Heart left ventricle (tissue), 16 donors: ENCODE data around the gene MCM5. TPM values are rescaled to one million over a fixed set of nuclear protein-coding genes. Genes with fewer than 3 reads are reported as not detected.
A peak's percentile ranks its signal among the peaks of the same experiment; 100 is the strongest.

Source experiments
- ATAC-seq, 4 donors: fragments of 200-7000 bp; cut with Tn5 transposase; one replicate each; pipeline ENCODE4 v1.9.1; 2020 to 2022; ENCODE audit warnings: moderate library complexity in 4 of 4, mild to moderate bottlenecking in 3 of 4, moderate number of reproducible peaks in 1 of 4
- DNase-seq, 5 donors: peaks; one replicate each; pipeline ENCODE4 v3.0.0-alpha.2; 2020
- H3K27ac ChIP-seq, 12 donors: fragments of 200-600 bp; sonication (generic) in 4 of 12; one replicate each; pipeline versions ENCODE4 v1.5.0 to v1.8.0; 2016 to 2022; ENCODE audit warnings: mild to moderate bottlenecking in 2 of 12
- H3K27me3 ChIP-seq, 9 donors: fragments of 200-600 bp; sonication (generic) in 2 of 9; one replicate each; pipeline versions ENCODE4 v1.5.1 to v1.8.0; 2016 to 2022; ENCODE audit warnings: mild to moderate bottlenecking in 3 of 9
- H3K36me3 ChIP-seq, 9 donors: fragments of 200-600 bp; sonication (generic) in 2 of 9; one replicate each; pipeline versions ENCODE4 v1.5.0 to v1.8.0; 2018 to 2022; ENCODE audit warnings: mild to moderate bottlenecking in 2 of 9
- H3K4me1 ChIP-seq, 12 donors: fragments of 200-600 bp; sonication (generic) in 4 of 12; one replicate each; pipeline versions ENCODE4 v1.5.0 to v1.8.0; 2016 to 2022; ENCODE audit warnings: mild to moderate bottlenecking in 3 of 12
- H3K4me3 ChIP-seq, 12 donors: fragments of 200-600 bp; sonication (generic) in 4 of 12; one replicate each; pipeline versions ENCODE4 v1.5.0 to v1.8.0; 2017 to 2022; ENCODE audit warnings: mild to moderate bottlenecking in 9 of 12, moderate library complexity in 4 of 12
- H3K9me3 ChIP-seq, 12 donors: fragments of 200-600 bp; sonication (generic) in 4 of 12; one replicate each; pipeline versions ENCODE4 v1.5.0 to v1.8.0; 2016 to 2022; ENCODE audit warnings: mild to moderate bottlenecking in 1 of 12
- CTCF ChIP-seq, 12 donors: fragments of 200-600 bp; sonication (generic) in 4 of 12; IDR thresholded peaks; one replicate each; pipeline versions ENCODE4 v1.5.0 to v1.8.0; 2018 to 2022; ENCODE audit warnings: antibody characterized with exemption in 12 of 12, mild to moderate bottlenecking in 5 of 12
- POLR2A ChIP-seq, 2 donors: fragments of 450-650 bp; IDR thresholded peaks; one replicate each; pipeline ENCODE4 v1.6.1; 2017; ENCODE audit warnings: antibody characterized with exemption in 2 of 2, mild to moderate bottlenecking in 2 of 2, moderate library complexity in 2 of 2
- whole genome bisulfite sequencing, 4 donors: extraction: QIAGEN DNeasy Blood & Tissue Kit in 2 of 4; methylation state at CpG; one replicate each; pipeline versions ENCODE4 v1.1.5 to v1.1.7; 2013 to 2018; 5-methylcytosine and 5-hydroxymethylcytosine counted together
- intact Hi-C, 10 donors: fragments of 100-400 bp; cut with DNase I; formaldehyde crosslinking; loops; one replicate each; pipeline versions ENCODE4 v1.11.1 to v1.14.2; 2022
- polyA plus RNA-seq, 2 donors: library from polyadenylated mRNA; stranded (reverse); fragments of 200-250 nt; gene quantifications; one replicate each; pipeline ENCODE4 v1.2.3, GENCODE V29; 2013
- total RNA-seq, 9 donors: library from RNA; depleted of rRNA in 2 of 9; stranded (reverse); fragments of >200 nt in 2 of 9; fragmentation: NEBNext Ultra II Directional in 3 of 9; extraction: Animal tissue kit (Norgen Biotek cat#: 25700) in 3 of 9; gene quantifications; one replicate each; pipeline versions ENCODE4 v1.1.0 to v1.2.4, GENCODE V29; 2016 to 2023
- donor health status: ischemic (EF 13 %, LVEDD 7.1; RV severe dilation, severe dysfunction).
- donor health status: healthy with polysubstance abuse.
- donor health status: DM: no; HTN: yes; CAD: no.
- donor health status: DM: no; HTN: no; CAD: no.
- donor health status: ischemic (EF 25% LVEDD 6.9; RV normal size, moderate dysfunction).
- donor health status: ischemic (EF 25% LVEDD 5.7; RV mildly dilated, moderate dysfunction).
- donor health status: healthy.
- donor health status: DM: yes; HTN: yes; CAD: no.
- donor health status: ischemic (EF 35%, LVEDD 5.7; RV mildly dilated, moderate dysfunction).
- donor health status: nonischemic (EF 11% LVEDD 7.7; RV severe dilation, severe dysfunction).
- donor health status: DM: yes; HTN: yes; CAD: no.
- donor health status: PGD.
- donor health status: ischemic (EF 29% LVEDD 5.4; RV normal size, mild dysfunction).
- donor health status: nonischemic (EF 23%, LVEDD 6.1; RV moderate dilation, normal function).

MCM5 gene
- total and polyA plus RNA-seq, 11 donors: 5.9 to 30.2 (median 12.3) TPM

GRCh38 chr22:35451592-35451991, 51.7 kb downstream of the MCM5 start:
- intact Hi-C loops: loop anchor here in 1 of 10 donors (5.0 kb wide), 1 partner anchor 131 kb away; no protein-coding TSS in a partner anchor
- TF ChIP-seq CTCF (IDR thresholded peaks at IDR 0.05) (no peak), POLR2A (IDR thresholded peaks at IDR 0.05) (no peak)
- peaks cover 0 to 3% (median 0%) of the 10 kb centered on the region in 9 donors for H3K27me3 ChIP-seq
- no peak overlapping the region for H3K27ac ChIP-seq
- ATAC-seq (no peak), DNase-seq (no peak)
- WGBS, 4 donors: 85 to 92% (median 89%) methylated on average over 7 of the region's 7 CpGs
- H3K4me1 ChIP-seq: peaks cover 0 to 6% (median 0%) of the 10 kb centered on the region in 12 donors
- no peak overlapping the region for H3K4me3 ChIP-seq
- no peaks in the 10 kb centered on the region for H3K9me3 ChIP-seq
- no peaks in the 10 kb centered on the region for H3K36me3 ChIP-seq

- no peaks in the 10 kb centered on the region for H3K36me3 ChIP-seq
- peaks cover 0 to 3% (median 0%) of the 10 kb centered on the region in 9 donors for H3K27me3 ChIP-seq
- H3K9me3 ChIP-seq: no peaks in the 10 kb centered on the region
- no peak overlapping the region for H3K4me3 ChIP-seq
- 94 to 95% (median 94%) methylated on average over 15 of the region's 15 CpGs for WGBS, 4 donors
- intact Hi-C loops: loop anchor here in 1 of 10 donors (5.0 kb wide), 1 partner anchor 130 kb away; no protein-coding TSS in a partner anchor
- no peak for TF ChIP-seq CTCF (IDR thresholded peaks at IDR 0.05)
- no peak for TF ChIP-seq POLR2A (IDR thresholded peaks at IDR 0.05)
- no peak overlapping the region for H3K27ac ChIP-seq
- DNase-seq (no peak), ATAC-seq (peak in 1 of 4 donors; percentile 17)
- peaks cover 0 to 6% (median 0%) of the 10 kb centered on the region in 12 donors for H3K4me1 ChIP-seq
Measured at GRCh38 chr22:35452351-35452781, 52.4 kb downstream of the MCM5 start.

GRCh38 chr22:35452810-35453743, 53.1 kb downstream of the MCM5 start:
- TF ChIP-seq CTCF (IDR thresholded peaks at IDR 0.05) (no peak), POLR2A (IDR thresholded peaks at IDR 0.05) (no peak)
- H3K36me3 ChIP-seq: no peaks in the 10 kb centered on the region
- H3K4me1 ChIP-seq: peaks cover 0 to under 1% (median 0%) of the 10 kb centered on the region in 12 donors
- H3K27me3 ChIP-seq: peaks cover 0 to 3% (median 0%) of the 10 kb centered on the region in 9 donors
- H3K9me3 ChIP-seq: no peaks in the 10 kb centered on the region
- ATAC-seq (no peak), DNase-seq (no peak)
- WGBS, 4 donors: 63 to 69% (median 68%) methylated on average over 13 of the region's 13 CpGs
- no peak overlapping the region for H3K27ac ChIP-seq
- intact Hi-C loops: loop anchor here in 1 of 10 donors (5.0 kb wide), 1 partner anchor 129 kb away; no protein-coding TSS in a partner anchor
- no peak overlapping the region for H3K4me3 ChIP-seq
